ENCODE results near the gene CLCN6.

CLCN6 gene

GRCh38 chr1:11888877-11889208 lies 82.9 kb downstream of the CLCN6 start:
- Histone ChIP-seq H3K4me1 (ENCODE audit: control insufficient read depth, insufficient read depth, low read length) (no peaks in the 10 kb centered on the region), H3K27ac (ENCODE audit: insufficient read depth, low read depth, low read length, poor library complexity, severe bottlenecking) (no peak overlapping the region), H3K27me3 (ENCODE audit: control insufficient read depth, insufficient read depth, low read length, poor library complexity, severe bottlenecking) (no peaks in the 10 kb centered on the region), H3K36me3 (ENCODE audit: control insufficient read depth, insufficient read depth, low read length) (no peaks in the 10 kb centered on the region), H3K4me3 (ENCODE audit: insufficient read depth, low read depth, low read length) (no peak overlapping the region), H3K9me3 (ENCODE audit: control insufficient read depth, low read length) (no peaks in the 10 kb centered on the region)
- 39 to 40% methylated on average over 3 of the region's 3 CpGs for WGBS, 2 experiments

DNA sequence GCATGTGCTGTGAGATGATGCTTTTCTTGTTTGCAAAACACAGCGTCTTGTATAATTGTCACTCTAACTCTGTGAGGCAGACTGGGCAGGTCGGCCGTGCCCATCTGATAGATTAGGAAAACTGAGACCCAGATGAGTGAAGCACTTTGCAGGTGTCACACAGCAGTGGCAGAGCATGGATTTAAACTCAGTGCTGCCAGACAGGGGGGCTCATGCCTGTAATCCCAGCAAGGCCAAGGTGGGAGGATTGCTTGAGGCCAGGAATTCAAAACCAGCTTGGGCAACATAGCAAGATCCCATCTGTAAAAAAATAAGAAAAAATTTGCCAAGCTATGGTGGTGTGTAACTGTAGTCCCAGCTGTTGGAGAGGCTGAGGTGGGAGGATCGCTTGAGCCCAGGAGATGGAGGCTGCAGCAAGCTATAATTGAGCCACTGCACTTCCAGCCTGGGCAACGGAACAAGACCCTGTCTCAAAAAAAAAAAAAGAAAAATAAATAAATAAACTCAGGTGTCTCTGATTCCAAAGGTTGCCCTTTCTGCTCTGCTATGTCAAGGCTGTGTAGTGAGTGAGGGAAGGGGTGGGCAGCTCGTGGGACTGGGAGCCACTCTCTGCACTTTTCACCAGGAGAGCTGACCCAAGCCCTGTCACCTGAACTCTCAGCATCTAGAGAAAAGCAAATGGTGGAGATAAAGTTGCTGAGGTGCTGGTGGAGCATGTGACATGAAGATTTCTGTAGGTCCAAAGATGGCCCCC lies 85.6 kb downstream of the CLCN6 start:
- WGBS, 2 experiments, result 90 to 92% methylated on average over 6 of the region's 6 CpGs
- Histone ChIP-seq H3K27ac (ENCODE audit: insufficient read depth, low read depth, low read length, poor library complexity, severe bottlenecking) (no peak overlapping the region), H3K4me1 (ENCODE audit: control insufficient read depth, insufficient read depth, low read length) (no peaks in the 10 kb centered on the region), H3K9me3 (ENCODE audit: control insufficient read depth, low read length) (no peaks in the 10 kb centered on the region), H3K4me3 (ENCODE audit: insufficient read depth, low read depth, low read length) (no peak overlapping the region), H3K36me3 (ENCODE audit: control insufficient read depth, insufficient read depth, low read length) (no peaks in the 10 kb centered on the region), H3K27me3 (ENCODE audit: control insufficient read depth, insufficient read depth, low read length, poor library complexity, severe bottlenecking) (no peaks in the 10 kb centered on the region)

All from ectodermal cell (in vitro differentiated cells).